GM21717 (cell line): ENCODE data around the gene GPR75.

Experiments
- ATAC-seq: cut with Tn5 transposase; IDR thresholded peaks from one replicate; pipeline ENCODE4 v1.9.1; 2021; ENCODE audit warnings: mild to moderate bottlenecking, moderate library complexity; ENCODE audit not compliant: unreplicated experiment

Gene GPR75

DNA sequence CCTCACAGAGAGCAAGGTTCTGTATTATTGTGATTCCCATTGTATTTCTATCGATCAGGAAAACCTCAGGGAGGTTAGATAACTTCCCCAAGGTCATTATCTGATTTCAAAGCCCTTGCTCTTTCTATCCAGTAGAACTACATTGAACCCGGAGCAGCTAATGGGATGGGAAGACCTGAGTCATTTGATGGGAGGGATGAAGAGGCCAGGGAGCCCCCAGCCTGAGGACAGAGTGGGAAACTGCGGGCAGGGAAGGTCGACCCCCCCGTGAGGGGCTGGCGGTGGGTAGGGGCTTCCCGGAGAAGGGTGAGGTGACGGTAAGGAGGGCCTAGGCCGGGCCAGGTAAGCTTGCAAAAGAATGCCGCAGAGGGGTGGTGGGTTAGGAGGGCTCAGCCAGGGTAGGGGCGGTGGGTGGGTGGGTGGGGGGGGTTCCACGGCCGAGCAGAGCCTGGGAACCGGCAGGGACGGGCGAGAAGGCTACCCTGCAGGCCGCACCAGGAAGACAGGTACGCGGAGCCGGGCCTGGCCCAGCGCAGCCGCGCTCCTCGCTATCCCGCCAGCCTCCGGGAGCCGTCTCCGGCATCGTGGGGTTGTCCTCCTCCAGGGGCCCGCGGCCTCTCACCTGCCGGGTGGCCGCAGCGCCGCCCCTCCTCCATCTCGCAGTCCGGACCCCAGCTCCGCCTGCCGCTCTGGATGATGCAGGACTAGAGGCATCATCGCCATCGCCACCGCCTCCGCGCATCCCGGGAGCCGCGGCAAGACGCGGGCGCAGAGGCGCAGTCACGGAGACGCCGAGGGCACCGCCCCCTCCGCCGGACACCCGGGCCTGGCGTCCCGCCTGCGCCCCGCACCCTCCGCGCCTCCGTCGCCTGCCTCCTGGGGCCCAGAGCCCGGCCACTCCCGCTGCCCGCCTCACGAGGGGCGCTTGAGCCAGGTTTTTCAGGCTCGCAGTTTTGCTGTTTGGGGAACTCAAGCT lies at the start of gene GPR75:
Gene GPR75, minus strand, starts transcription at position 762 of the 976 bp plus-strand sequence. CDS start 5,211 bp downstream, outside the sequence.
- no peak for ATAC-seq

DNA sequence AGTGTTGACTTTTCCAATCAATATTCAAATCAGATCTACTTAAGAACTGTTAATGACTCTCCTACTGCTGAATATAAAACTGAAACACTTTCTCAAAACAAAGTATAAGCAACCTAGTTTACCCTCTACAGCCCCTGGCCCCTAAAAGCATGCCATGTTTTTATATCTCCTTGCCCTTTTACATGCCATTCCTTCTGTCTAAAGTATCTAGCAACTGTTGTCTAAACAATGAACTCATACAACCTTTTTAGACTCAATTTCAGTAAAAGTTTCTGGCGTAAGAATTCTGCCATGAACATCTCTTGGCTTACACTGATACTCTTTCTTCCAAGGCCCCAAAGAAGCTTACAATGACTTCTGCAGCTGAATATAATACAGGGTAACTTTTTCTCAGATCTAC lies 47.8 kb upstream of the GPR75 start:
- no peak for ATAC-seq

DNA sequence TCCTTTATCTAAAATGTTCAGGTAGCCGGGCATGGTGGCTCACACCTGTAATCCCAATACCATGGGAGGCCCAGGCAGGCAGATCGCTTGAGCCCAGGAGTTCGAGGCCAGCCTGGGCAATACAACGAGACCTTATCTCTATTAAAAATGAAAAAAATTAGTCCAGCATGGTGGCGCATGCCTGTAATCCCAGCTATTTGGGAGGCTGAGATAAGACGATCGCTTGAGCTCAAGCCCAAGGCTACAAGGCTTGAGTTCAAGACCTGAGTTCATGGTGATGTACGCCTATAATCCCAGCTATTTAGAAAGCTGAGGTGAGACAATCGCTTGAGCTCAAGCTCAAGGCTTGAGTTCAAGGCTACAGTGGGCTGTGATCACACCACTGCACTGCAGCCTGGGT lies 45.6 kb upstream of the GPR75 start:
- no peak for ATAC-seq

DNA sequence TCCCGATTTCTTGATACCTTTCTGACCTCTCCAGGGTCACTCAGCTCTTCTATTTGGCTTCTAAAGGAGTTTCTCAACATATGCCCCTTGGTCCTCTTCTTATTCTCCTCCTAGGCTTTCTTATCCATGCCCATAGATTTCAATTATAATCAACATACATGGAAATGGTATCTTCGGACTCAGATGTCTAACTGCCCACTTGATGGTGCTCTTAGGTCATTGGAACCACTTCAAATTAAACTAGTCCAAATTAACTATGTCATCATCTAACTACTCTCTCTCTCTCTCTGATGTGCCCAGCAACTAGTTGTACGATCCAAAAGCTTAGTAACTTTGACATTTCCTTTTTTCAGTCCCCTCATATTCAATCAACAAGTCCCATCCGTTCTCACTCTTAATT lies 43.2 kb upstream of the GPR75 start:
- no peak for ATAC-seq

DNA sequence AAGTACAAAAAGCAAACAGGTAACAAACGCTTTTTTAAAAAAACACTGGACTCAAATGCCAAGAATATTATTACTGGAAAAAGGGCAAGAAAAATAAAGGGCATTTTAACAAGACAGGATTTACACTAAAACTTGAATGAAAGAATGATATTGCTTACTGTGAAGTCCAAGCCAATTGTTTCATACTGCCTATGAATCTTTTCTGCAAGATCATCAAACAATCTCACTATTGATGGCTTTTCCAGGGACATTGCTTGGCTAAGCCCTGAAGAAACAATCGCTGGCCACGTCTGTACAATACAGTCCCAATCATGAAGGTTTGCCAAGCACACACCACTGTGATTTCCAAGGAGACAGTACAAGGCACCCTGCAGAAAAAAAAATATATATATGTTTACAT lies 41.4 kb upstream of the GPR75 start:
- no peak for ATAC-seq

DNA sequence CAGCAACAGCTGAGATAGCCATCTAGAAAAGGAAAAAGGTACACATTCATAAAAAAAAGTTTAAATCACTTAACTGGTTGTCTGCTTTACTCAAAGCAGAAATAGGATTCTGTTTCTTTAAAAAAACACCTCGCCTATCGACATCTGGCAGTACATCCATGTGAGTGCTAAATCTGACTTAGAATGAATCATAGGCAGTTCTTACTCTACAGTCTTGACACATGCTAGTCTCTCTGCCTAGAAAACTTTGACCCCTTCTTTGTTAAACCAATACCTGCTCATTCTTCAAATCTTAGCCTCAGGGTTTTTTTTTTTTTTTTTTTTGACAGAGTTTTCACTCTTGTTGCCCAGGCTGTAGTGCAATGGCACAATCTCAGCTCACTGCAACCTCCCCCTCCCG lies 37.1 kb upstream of the GPR75 start:
- no peak for ATAC-seq

DNA sequence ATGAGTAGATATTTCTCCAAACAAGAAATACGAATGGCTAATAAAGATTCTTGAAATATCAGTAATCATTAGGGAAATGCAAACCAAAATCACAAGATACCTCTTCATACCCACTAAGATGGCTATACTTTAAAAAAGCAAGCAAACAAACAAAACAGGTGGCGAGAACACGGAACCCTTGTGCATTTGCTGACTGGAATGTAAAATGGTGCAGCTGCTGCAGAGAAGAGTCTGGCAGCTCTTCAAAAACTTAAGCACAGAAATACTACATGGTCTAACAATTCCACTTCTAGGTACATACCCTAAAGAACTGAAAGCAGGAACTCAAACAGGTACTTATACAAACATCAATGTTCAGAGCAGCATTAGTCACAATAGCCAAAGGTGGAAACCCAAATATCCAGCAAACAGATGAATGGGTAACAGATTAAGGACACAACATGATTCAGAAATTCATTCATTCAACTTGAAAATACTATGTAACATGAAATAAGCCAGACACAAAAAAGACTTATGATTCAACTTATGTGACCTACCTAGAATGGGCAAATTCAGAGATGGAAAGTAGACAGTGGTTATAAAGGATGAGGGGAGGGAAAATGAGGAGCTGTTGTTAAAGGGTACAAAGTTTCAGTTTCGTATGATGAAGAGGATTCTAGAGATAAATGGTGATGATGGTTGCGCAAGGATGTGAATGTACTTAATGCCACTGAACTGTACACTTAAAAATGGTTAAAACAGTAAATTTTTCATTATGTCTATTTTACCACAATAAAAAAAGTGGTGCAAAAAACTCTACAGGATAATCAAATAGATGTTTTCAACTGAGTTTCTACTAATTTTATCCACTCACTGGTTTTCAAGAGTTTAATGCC lies 26.9 kb upstream of the GPR75 start:
- ATAC-seq = no peak

DNA sequence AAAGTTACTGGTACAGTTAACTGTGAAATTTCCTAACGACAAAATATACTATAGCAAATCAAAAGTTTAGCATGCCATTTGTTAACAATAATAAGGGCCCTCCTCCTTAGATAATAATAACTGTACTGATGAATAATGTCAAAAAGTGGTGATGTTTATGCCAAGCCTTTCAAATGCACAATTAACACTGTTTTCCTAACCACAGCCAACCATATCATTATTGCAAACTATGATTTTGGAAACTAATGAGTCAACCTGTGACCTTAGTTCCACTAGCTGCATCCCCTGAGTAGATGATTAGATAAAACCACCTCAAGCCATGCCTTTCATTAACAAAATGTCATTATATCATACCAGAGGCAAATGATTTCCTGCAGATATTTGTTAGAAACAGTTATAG lies 25.1 kb upstream of the GPR75 start:
- ATAC-seq = no peak

DNA sequence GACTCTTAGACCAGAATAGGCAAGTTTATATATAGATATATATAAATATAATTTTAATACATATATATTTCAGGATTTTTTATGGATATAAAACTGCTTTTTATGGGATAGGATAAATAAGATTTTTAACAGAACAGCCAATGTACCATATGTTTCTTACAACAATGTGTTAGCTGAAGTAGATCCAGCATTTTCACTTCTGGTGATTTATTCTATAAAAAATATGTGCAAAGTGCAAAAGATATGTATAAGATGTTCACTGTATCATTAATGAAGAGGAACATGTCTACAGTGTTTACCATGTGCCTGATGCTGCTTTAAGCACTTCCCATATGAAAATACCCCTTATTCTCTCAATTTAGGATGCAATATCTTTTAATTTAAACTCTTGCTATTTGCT lies 22.2 kb upstream of the GPR75 start:
- no peak for ATAC-seq

DNA sequence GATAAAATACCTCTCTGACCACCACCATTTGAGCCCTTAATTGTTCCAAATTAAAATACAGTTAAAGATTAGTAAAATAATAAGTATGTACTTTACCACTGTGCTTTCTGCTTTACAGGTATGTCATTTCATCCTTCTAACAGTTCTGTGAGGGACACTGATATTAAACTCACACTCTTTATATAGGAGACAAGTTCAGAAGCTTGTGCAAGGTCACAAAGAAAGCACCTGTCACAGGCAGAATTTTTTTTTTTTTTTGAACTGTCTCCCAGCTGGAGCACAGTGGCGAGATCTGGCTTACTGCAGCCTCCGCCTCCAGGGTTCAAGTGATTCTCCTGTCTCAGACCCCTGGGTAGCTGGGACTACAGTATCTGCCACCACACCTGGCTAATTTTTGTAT lies 21.6 kb upstream of the GPR75 start:
- no peak for ATAC-seq

DNA sequence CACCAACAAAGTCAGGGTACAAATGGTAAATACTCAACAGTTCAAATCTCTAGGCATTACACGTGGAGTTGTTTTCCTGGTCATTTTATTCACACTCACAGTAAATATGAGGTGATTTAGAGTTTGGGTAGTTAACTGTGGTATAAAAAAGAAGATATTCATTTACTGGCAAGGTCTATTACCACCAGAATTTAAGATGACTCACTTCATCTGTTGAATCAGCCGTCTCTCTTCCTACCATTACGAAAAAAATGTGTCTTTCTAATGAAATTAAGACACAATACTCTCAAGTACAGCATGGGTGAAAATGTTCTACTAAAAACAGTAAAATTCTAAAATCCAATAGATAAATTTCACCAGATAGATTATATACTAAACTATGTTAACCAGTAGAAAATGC lies 21.0 kb upstream of the GPR75 start:
- no peak for ATAC-seq

DNA sequence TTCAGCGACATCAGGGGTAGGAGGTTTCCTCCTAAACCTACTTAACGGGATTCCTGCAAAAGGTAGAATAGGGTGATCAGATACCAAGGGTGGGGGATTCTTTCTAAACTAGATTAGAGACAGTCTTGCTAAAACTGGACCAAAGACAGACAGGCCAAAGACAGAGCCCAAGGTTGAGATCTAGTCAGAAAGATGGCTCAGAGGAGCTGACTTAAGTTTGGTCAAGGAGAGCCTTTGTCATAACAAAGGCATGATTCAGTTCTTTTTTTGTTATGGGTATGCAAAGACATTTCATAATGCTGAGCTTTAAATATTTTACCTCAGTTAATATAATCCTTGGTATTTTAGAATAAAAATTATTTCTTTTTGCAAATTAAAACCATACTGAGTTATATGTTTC lies 17.8 kb upstream of the GPR75 start:
- ATAC-seq = no peak

DNA sequence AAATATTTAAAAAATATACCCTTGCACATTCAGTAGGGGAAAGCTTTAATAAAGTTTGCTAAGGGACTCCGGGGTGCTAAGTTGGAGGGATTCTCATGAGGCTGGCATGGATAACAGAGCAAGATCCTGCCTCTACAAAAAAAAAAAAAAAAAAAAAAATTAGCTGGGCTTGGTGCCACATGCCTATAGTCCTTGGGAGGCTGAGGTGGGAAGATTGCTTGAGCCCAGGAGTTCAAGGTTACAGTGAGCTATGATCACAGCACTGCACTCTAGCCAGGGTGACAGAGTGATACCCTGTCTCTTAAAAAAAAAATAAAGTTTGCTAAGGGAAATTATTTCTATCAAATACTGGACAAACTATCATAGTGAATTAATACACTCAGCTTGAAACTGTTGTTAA lies 17.3 kb upstream of the GPR75 start:
- no peak for ATAC-seq

DNA sequence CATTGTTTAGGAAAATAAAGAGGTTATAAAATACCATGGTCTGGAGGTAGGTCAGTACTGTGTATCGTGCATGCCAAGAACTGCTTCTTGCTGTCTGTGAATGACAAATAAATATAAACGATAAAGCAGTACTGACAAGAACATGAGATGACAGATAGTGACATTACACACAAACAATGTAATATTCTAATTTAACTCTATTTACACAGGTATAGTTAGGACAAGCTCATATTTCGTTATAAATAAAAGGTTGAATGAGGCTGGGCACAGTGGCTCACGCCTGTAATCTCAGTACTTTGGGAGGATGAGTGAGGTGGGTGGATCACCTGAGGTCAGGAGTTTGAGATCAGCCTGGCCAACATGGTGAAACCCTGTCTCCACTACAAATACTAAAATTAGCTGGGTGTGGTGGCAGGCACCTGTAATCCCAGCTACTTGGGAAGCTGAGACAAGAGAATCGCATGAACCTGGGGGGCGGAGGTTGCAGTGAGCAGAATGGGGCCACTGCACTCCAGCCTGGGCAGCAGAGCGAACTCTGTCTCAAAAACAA lies 14.7 kb upstream of the GPR75 start:
- ATAC-seq = no peak

DNA sequence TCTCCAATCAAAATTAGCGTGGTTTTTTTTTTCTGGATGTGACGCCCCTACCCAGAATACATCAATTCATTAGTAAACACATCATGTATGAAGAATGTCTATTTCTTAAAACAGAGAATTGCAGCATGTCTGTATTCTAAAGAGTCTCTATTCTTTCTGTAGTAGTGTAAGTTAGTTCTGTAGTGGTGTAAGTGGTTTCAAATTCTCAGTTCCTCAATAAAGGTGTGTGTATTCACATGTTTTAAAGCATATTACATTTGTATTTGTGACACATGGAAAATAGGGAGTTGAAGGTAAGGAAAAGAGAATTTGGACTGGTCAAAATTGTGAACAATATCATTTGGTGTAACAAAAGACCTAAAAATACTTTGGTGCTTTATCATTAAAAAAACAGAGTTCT lies 8.0 kb upstream of the GPR75 start:
- no peak for ATAC-seq

DNA sequence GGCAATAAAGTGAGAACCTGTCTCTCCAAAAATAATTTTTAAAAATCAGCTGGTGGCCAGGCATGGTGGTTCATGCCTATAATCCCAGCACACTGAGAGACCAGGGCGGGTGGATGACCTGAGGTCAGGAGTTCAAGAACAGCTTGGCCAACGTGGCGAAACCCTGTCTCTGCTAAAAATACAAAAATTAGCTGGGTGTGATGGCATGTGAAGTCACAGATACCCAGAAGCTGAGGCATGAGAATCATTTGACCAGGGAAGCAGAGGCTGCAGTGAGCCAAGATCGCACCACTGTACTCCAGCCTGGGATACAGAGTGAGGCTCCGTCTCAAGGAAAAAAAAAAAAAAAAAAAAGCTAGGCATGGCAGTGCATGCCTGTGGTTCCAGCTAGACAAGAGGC lies 7.4 kb upstream of the GPR75 start:
- ATAC-seq = no peak

DNA sequence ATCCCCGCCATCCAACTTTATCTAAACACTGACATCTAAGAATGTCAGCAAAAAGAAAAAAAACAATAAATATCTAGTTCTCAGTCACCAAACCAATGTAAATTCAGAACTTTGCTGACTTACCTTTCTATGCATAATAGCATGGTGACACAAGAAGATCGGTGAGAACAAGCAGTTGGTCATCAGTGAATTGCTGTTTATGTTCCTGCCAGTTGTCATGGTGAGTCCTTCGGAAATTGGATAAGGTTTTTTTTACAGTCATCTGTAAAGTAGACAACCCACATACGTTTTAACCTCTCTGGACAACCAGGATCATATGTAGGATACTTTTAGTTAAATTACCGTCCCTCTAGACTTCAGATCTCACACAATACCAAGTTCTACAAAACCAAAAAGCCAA lies 6.2 kb upstream of the GPR75 start:
- no peak for ATAC-seq

DNA sequence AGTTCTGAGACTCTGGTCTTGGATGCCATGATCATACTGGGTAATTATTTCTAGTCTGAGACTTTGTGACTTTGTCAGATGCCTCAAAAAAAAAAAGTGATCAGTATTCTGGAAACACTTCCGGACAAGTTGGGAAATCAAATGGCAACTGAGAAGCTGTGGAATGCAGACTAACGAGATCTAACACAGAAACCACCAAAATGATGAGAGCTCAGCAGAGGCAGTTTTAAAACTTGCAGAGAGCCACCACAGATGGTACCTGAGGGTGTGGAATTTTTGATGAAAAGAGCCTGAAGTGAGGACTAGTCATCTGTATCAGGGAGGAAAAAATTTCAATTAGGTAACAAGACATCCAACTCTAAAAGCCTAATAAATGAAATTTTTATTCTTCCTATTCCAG lies 5.5 kb upstream of the GPR75 start:
- no peak for ATAC-seq

DNA sequence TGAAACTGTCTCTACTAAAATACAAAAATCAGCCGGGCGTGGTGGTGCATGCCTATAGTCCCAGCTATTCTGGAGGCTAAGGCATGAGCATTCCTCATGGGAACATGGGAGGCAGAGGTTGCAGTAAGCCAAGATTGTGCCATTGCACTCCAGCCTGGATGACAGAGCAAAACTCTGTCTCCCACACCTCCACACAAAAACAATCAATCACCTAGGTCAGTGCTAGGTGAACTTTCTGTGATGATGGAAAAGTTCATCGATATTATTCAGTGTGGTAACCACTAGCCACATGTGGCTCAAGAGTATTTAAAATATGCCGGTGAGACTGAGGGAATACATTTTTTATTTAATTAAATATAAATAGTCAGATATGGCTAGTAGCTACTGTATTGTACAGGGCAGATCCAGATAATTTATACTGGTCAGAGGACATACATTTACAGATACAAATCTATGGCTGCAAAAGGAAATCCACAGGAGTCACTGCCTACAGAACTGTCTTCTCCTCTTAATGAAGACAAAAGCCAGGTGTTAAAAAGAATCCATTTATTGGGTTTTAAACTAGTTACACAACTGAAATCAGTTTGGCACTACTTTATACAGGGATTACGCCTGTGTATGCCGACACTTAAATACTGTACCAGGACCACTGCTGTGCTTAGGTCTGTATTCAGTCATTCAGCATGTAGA lies 3.9 kb upstream of the GPR75 start:
- no peak for ATAC-seq

DNA sequence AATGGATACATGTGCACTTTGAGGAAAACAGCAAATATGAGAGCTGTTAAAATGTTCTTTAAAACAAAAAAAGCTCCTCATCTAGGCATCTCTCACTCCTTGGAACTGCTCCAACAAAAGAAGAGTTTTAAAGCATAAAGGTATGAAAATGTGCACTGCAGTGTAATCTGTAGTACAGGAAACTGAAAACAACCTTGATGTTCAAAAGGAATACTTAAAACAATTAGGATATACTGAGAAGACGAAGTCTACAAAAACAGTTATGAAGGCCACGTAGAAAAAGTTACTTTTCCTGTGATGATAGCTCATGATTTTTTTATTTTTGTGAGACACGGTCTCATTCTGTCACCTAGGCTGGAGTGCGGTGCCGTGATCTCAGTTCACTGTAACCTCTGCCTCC lies 2.1 kb upstream of the GPR75 start:
- no peak for ATAC-seq

DNA sequence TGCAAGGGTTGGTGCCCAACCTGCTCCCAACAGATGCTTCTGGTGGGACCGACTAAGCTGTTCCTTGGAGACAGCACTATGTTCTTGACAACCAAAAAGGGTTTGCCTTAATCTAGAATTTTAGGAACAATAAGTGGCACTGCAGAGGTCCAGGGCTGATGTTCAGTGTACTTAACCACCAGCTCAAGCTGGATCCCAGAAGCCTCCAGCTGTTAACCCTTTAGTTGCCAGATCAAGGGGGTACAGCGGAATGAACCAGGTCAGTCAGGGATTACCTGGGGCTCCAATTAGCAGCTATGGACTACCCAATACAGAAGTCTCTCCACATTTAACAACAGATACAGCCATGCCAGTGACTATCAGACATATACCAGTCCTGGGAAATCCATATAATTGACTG lies 3.5 kb downstream of the GPR75 start:
- ATAC-seq = no peak
